PC-9 (cell line): Measurements from ENCODE around the gene DYNLT3. TPM values are rescaled to one million over a fixed set of nuclear protein-coding genes. Genes with fewer than 3 reads are reported as not detected.

Source experiments
- BruUV-seq: library from RNA; stranded (reverse); fragments of 400-500 nt; replicated peaks from 2 replicates; lab custom pipeline; 2021; lab: Mats Ljungman, UMichigan
- CTCF ChIA-PET: fragments of 300-600 bp; sonication (Branson Sonifier 250); formaldehyde crosslinking; loops from one replicate; lab custom pipeline; 2022; ENCODE audit warnings: antibody characterized with exemption; lab: Charles Lee
- POLR2A ChIA-PET: fragments of 300-600 bp; sonication (Branson Sonifier 250); formaldehyde crosslinking; loops from one replicate; lab custom pipeline; 2022; ENCODE audit warnings: antibody characterized with exemption; ENCODE audit not compliant: unreplicated experiment; lab: Charles Lee
- DNase-seq, 2 experiments: peaks; one replicate each; pipeline versions ENCODE4 v3.0.0 to v3.0.0-alpha.2; 2015 to 2022; ENCODE audit warnings: mixed read lengths in 1 of 2
- H2AFZ ChIP-seq: fragments of 200-600 bp; sonication (generic); 2 replicates; pipeline ENCODE4 v1.8.1; 2017; ENCODE audit warnings: antibody characterized with exemption
- H3F3A ChIP-seq: fragments of 200-600 bp; sonication (generic); 2 replicates; pipeline ENCODE4 v1.8.1; 2017; ENCODE audit warnings: antibody characterized with exemption, mild to moderate bottlenecking, low read depth; ENCODE audit not compliant: insufficient read depth
- H3K27ac ChIP-seq: fragments of 200-600 bp; sonication (generic); 2 replicates; pipeline ENCODE4 v1.6.1; 2016; ENCODE audit warnings: mixed run types
- H3K27me3 ChIP-seq: fragments of 200-600 bp; sonication (generic); 2 replicates; pipeline ENCODE4 v1.6.1; 2016; ENCODE audit warnings: low read depth, mixed run types; ENCODE audit not compliant: insufficient read depth
- H3K36me3 ChIP-seq: fragments of 200-600 bp; sonication (generic); 2 replicates; pipeline ENCODE4 v1.6.1; 2016; ENCODE audit warnings: low read depth, mixed run types
- H3K4me1 ChIP-seq: fragments of 200-600 bp; sonication (generic); replicated peaks from 2 replicates; pipeline ENCODE4 v1.6.1; 2016; ENCODE audit warnings: mixed run types; ENCODE audit not compliant: insufficient read depth
- H3K4me2 ChIP-seq: fragments of 200-600 bp; sonication (generic); 2 replicates; pipeline ENCODE4 v1.6.1; 2017; ENCODE audit warnings: mixed run types
- H3K4me3 ChIP-seq: fragments of 200-600 bp; sonication (generic); 2 replicates; pipeline ENCODE4 v1.6.1; 2016; ENCODE audit warnings: mixed run types
- H3K79me2 ChIP-seq: fragments of 200-600 bp; sonication (generic); 2 replicates; pipeline ENCODE4 v1.6.1; 2017; ENCODE audit warnings: low read depth, mixed run types
- H3K9me2 ChIP-seq: fragments of 200-600 bp; sonication (generic); 2 replicates; pipeline ENCODE4 v1.8.1; 2017; ENCODE audit warnings: mild to moderate bottlenecking; ENCODE audit not compliant: insufficient read depth
- H3K9me3 ChIP-seq: fragments of 200-600 bp; sonication (generic); 2 replicates; pipeline ENCODE4 v1.8.1; 2016; ENCODE audit warnings: low read depth; ENCODE audit not compliant: insufficient read depth
- H4K20me1 ChIP-seq: fragments of 200-600 bp; sonication (generic); 2 replicates; pipeline ENCODE4 v1.8.1; 2017; ENCODE audit not compliant: insufficient read depth
- EZH2 ChIP-seq: fragments of 200-600 bp; sonication (generic); IDR thresholded peaks from 2 replicates; pipeline ENCODE4 v1.8.0; 2017; ENCODE audit warnings: antibody characterized with exemption, low read depth
- intact Hi-C: fragments of 100-400 bp; cut with micrococcal nuclease; formaldehyde crosslinking; loops from one replicate; pipeline ENCODE4 v1.10.0; 2022; ENCODE audit not compliant: unreplicated experiment
- total RNA-seq: library from RNA; stranded (reverse); gene quantifications from 2 replicates; pipeline ENCODE4 v1.2.3, GENCODE V29; 2021
- TF ChIP-seq, protein P1 (sequence below): fragments of 200-600 bp; sonication (generic); conservative IDR thresholded peaks from 2 replicates; pipeline ENCODE4 v1.6.1; 2017; ENCODE audit warnings: mixed run types, antibody characterized with exemption, mild to moderate bottlenecking, moderate library complexity

Gene DYNLT3
- total RNA-seq, 1 experiment from 2014 or later = not detected

DNA sequence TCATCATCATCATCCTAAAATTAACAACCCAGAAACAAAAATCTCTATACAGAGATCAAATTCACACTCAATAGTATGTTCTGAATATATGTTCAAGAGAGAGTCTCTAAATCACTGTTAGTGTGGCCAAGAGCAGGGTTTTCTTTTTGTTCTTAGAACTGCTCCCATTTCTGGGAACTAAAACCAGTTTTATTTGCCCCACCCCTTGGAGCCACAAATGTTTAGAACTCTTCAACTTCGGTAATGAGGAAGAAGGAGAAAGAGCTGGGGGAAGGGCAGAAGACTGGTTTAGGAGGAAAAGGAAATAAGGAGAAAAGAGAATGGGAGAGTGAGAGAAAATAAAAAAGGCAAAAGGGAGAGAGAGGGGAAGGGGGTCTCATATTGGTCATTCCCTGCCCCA is 35.3 kb downstream of the DYNLT3 start:
- no peak for TF ChIP-seq EZH2
- TF ChIP-seq, protein P1, sequence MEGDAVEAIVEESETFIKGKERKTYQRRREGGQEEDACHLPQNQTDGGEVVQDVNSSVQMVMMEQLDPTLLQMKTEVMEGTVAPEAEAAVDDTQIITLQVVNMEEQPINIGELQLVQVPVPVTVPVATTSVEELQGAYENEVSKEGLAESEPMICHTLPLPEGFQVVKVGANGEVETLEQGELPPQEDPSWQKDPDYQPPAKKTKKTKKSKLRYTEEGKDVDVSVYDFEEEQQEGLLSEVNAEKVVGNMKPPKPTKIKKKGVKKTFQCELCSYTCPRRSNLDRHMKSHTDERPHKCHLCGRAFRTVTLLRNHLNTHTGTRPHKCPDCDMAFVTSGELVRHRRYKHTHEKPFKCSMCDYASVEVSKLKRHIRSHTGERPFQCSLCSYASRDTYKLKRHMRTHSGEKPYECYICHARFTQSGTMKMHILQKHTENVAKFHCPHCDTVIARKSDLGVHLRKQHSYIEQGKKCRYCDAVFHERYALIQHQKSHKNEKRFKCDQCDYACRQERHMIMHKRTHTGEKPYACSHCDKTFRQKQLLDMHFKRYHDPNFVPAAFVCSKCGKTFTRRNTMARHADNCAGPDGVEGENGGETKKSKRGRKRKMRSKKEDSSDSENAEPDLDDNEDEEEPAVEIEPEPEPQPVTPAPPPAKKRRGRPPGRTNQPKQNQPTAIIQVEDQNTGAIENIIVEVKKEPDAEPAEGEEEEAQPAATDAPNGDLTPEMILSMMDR = no peak
- no peak for DNase-seq
- Histone ChIP-seq H3K27ac (no peak overlapping the region), H3K79me2 (no peaks in the 10 kb centered on the region), H4K20me1 (no peaks in the 10 kb centered on the region), H3F3A (no peaks in the 10 kb centered on the region), H3K36me3 (no peaks in the 10 kb centered on the region), H3K27me3 (no peaks in the 10 kb centered on the region), H2AFZ (no peak overlapping the region), H3K4me2 (no peak overlapping the region), H3K9me2 (no peaks in the 10 kb centered on the region), H3K4me1 (no peaks in the 10 kb centered on the region), H3K4me3 (no peak overlapping the region), H3K9me3 (no peaks in the 10 kb centered on the region)
- CTCF ChIA-PET = no interaction called here
- POLR2A ChIA-PET = no interaction called here
- BruUV-seq = no TSS peak
- intact Hi-C loops = no loop called here

DNA sequence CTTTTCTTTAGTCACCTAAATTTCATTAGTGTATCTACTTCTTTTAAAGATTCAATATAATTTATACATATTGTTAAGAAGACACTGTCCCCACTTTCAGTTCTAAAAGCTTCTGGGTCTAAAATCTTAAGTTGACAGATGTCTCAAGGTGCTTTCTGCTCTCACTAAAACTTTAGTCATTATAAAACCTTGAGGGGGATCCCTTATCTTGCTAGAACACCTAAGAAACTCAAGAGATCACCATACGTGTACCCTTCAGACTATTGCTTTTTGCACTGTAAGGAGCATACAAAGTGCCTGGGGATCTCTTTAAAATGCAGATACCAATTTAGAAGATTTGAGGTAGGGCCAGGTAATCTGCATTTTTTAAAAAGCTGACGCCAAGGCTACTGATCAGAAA is 37.4 kb downstream of the DYNLT3 start:
- Histone ChIP-seq H3K4me1 (no peaks in the 10 kb centered on the region), H3K9me3 (no peaks in the 10 kb centered on the region), H3K79me2 (no peaks in the 10 kb centered on the region), H3K27ac (no peak overlapping the region), H3K27me3 (no peaks in the 10 kb centered on the region), H3K4me3 (no peak overlapping the region), H3K9me2 (no peaks in the 10 kb centered on the region), H2AFZ (no peak overlapping the region), H4K20me1 (no peaks in the 10 kb centered on the region), H3F3A (no peaks in the 10 kb centered on the region), H3K4me2 (no peak overlapping the region), H3K36me3 (no peaks in the 10 kb centered on the region)
- intact Hi-C loops = no loop called here
- CTCF ChIA-PET = no interaction called here
- TF ChIP-seq EZH2 = no peak
- TF ChIP-seq, protein P1 = no peak
- POLR2A ChIA-PET = no interaction called here
- DNase-seq = no peak
- BruUV-seq = no TSS peak

DNA sequence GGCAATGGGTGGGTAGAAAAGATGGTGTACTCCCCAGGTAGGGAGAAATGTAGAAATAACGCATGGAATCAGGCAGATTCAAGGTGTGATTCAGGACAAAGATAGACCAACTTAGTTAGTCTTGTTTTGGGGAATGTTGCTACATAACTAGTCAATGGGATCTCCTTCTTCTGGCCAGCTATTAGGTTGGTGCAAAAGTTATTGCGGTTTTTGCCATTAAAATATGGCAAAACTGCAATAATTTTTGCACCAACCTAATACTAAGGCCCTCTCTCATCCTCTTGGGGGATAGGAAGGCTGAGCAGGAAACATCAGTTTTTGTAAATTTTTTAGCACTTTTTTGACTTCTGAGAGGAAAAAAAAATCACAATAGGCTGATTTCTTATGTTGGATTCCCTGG is 44.3 kb downstream of the DYNLT3 start:
- intact Hi-C loops = no loop called here
- no peaks in the 10 kb centered on the region for H3K9me2 ChIP-seq
- no peaks in the 10 kb centered on the region for H4K20me1 ChIP-seq
- no peak overlapping the region for H3K4me2 ChIP-seq
- no peaks in the 10 kb centered on the region for H3F3A ChIP-seq
- POLR2A ChIA-PET = no interaction called here
- BruUV-seq = no TSS peak
- no peaks in the 10 kb centered on the region for H3K4me1 ChIP-seq
- no peak for DNase-seq
- no peaks in the 10 kb centered on the region for H3K9me3 ChIP-seq
- no peaks in the 10 kb centered on the region for H3K36me3 ChIP-seq
- no peaks in the 10 kb centered on the region for H3K27me3 ChIP-seq
- CTCF ChIA-PET = no interaction called here
- no peak overlapping the region for H3K4me3 ChIP-seq
- TF ChIP-seq EZH2 = no peak
- TF ChIP-seq, protein P1 = no peak
- H3K27ac ChIP-seq = no peak overlapping the region
- no peaks in the 10 kb centered on the region for H3K79me2 ChIP-seq
- H2AFZ ChIP-seq = no peak overlapping the region
